Skin of body (tissue), 2 donors: ENCODE measurements around the gene SP6. TPM values are rescaled to one million over a fixed set of nuclear protein-coding genes. Genes with fewer than 3 reads are reported as not detected.

ENCODE experiments used
- DNase-seq: peaks from one replicate; lab custom pipeline; 2025; lab: John Stamatoyannopoulos, UW
- total RNA-seq: library from RNA; depleted of rRNA; stranded (reverse); fragments of >200 nt; gene quantifications from one replicate; pipeline ENCODE4 v1.2.3, GENCODE V29; 2014

SP6 gene
- total RNA-seq: 10.2 TPM

DNA sequence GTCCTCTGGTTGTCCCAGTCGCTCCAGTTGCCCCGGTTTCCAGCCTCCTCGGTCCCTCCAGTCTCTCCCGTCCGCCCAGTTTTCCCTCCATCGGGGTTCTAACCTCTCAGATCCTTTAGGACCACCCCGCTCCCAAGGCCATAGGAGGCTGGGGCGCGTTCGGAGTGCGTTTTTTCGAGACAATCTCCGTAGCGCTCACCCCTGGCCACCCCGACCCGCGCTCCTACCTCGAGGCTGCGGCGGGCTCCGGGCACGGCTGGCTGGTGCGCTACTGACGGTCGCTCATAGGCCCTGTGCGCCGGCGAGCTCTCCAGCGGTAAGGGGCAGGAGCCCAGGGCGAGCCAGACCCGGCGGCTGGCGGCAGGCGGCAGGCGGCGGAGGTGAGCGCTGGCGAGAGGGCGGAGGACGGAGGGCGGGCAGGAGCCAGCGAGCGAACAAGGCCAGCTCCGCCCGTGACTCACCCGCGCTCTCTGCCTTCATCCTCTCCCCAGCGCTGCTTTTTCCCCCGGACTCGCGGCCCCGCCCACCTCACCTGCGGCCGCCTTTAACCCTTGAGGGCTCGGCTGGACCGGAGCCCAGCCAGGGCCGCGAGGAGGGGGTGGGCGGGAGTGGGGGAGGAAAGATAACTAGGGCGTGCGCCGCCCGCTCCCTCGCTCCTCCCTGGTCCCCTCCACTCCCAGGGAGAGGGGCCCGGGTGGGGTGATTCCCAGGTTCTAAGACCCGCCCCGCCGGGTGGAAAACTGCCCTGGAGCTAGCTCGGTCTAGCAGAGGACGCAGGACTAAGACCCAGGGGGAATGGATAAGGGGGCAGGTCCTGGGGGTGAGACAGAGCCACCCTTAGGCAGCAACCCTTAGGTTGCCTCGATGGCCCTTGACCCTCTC lies at the start of gene SP6:
TSS of gene SP6 (minus strand) at position 472 of the 882 bp plus-strand sequence. CDS start 2,734 bp downstream, outside the sequence.
- DNase-seq: no peak

DNA sequence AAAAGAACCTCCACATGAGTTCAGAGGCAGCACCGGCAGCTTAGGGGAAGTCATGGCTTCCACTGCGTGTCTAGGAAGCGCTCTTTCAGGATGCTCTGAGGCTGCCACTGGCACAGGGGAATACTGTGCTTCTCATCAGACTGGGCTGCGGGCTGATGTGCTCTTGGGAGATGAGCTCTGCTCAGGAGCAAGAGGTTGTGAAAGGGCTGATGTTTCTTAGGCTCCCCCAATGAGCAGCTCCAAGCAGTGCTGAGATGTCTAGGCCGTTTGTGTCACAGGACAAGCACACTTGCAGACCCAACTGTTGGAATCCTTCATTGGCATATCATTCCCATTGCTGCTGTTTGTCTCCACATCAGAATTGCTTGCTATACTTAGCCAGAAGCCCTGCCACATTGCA lies 48.7 kb upstream of the SP6 start:
- no peak for DNase-seq

DNA sequence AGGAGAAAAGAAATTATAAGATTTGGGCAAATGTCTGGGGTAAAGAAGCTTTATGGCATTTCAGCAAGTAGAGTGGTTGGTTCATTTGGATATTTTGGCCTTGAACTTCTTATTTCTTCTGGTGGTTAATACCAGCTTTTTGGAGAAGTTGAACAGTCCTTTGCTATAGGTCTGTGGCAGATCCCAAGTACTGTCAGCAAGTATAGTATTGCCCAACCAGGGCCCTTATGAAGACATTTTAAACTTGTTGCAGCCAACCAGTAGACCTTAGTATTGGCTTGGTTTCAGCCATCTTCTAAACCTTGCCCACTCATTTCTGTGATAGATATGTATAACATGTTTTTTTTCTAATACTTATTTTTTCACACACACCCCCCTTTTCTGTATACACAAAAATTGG lies 47.3 kb upstream of the SP6 start:
- no peak for DNase-seq

DNA sequence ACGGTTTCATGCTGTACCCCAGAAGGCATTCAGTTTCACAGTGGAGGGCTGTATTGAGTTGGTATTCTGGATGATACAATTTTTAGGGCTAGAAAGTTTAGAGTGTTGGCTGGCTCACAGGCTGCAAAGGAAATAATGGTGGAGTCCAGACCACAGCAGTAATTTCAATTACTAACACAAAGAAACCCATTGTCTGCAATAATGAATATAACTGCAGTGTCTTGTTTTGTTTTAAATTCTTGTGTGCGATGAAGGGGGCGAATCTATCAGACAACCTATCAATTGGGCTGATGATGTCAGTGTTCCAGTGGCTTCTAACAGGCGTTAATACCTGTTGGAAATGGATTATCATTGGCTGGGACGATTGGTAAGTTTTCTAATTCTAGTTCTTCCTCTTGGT lies 46.6 kb upstream of the SP6 start:
- DNase-seq: no peak

DNA sequence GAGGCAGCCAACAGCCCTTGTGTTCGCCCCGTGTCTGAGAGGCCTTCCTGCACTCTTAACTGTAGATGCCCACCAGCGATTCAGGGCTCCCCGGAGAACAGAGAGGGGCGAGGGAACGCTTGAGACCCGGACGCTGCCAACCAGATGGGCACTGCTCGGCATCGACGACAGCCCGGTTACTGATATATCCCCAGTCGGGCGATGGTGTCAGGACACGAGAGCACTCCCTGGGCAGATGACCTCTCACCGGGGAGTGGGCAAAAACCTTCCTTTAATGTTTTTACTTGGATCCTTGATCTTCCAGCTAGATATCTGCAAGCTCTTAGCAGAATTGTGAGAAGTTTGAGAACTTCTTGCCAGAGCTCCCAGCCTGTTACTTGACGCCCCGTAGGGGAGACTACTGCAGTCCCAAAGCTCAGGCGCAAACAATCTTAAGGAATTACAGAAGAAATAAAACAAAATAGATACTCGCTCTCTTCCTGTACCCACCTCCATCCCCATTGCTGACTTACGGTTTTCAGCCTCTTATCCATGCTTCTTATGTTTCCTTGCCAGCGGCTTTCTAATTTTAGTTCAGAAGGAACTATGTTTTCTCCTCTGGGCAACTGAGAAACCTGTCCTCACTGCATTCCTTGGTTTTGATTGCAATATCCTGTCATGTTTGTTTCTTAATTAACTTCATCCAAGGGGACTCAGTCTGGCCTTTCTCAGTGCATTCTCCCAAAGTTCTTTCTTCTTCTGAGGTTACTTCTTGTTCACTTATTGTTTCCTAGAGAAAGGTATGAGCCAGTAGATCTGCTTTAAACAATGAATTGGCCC lies 45.9 kb upstream of the SP6 start:
- no peak for DNase-seq

DNA sequence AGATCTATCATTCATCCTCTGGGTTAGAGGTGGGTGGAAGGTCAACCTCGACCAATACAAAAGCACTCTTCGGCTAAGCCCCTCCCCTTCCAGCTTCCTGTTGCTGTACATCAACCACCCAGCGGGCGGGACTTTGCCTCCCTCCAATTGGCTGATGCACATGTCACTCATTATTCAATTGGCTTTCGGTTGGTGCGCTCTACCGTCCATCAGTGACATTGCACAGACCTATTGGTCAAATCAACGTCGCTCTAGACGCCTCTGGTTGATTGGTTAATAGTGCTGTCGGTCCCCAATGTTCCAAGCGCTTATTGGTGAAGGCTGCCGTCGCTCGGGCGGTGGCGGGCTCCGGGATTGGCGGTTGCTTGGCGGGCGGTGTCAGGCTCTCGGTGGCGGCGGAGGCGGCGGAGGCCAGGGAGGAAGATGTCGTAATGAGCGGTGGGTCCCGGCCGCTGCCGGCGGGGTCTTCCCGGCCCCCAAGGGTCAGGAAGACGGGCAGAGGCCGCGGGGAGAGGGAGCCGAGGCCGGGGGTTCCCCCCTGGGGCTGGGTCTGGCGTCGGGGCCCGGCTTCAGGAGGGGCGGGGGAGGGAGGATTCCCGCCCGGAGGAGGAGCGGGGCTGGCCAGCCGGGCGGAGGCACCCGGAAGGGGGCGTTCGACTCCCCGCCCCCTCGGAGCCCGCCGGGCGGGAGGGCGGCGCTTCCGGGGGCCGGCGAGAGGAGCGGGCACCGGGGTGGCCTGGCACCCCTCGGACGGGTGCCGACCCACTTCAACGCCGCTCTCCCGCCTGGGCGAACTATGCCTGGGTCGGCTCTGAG lies 45.1 kb upstream of the SP6 start, which contains the start of gene SP2:
TSS of gene SP2 (plus strand) at position 381 of the 816 bp plus-strand sequence. CDS start at position 432, 51 bp downstream.
- DNase-seq: peak; percentile 100

DNA sequence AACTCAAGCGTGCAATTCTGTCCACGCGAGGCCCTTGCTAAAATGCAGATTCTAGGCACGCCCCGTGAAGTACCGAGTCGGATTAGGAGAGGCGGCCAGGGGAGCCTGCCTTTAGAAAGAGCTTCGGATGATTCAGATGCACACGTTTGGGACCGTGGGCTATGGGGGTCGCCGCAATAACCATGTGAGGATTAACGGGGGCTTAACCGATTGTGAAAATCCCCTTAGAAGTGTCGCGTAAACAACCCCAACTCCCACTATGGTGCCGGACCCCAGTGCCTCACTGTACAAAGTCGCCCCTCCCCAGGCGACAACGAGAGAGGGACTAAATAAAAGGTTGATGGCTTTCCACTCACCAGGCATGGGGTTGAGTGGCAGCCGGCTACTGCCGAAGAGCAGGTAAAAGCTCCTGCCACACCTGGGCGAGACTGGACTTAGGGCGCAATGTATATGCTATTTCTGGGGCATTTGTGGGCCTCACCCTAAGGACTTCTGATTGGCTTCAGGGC lies 44.4 kb upstream of the SP6 start:
- peak; percentile 69 for DNase-seq

DNA sequence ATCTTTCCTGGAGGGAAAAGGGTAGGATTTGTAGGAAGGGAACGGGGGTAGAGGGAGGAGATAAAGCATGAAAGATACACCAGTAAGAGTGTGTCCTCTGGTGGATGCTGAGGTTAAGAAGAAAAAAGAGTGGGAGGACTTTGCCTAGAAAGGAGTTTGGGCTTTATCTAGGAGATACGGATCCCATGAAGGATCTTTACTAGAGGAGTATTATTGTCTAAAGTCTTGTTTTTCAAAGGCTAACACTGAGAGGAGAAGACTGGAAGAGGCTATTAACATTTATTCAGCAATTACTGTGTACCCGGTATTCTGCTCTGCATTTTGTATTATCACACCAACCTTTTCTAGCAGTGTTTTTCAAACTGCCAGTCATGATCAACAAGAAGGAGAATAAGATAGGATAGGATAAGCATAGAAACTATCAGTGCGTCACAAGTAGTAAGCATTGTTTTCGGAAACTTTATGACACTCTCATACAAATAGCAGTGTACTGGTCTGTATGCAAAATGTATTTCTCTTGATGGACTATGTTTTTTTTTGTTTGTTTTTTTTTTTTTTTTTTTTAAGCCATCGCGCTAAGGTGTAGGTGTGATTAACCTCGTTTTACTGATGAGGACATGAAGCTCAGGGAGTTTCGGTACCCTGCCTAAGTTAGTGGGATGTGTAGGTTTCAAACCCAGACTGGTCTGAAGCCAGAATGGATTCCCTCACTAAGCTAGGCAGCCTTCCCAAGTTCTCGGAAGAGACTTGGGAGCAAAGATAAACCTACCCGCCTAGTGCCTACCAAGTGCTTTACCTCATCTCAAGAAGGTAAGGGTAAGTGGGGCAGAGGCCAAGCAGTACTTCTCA lies 43.8 kb upstream of the SP6 start:
- no peak for DNase-seq

DNA sequence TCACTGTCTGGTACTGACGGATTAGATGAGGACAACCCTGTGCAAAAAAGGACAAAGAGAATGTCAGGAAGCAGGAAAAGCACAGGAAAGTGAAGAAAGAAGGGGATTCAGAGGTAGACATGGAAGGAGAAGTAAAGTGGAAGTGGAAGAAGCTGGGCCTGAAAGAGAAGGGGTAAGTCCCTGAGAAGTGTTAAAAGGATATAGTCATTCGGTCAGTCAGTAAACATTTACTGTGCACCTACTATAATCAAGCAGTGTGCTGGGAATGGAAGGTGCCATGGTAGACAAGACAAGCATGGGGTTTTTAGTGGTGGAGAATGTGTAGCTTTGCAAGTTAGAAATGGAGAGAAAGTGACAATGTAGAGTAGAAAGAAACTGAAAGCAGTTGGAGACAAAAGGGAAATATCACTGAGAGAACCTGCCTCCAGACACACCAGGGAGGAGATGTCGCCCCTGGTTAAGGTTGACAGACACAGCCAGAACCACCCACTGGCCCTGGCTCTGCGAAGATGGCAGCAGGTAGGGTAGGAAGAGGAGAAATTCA lies 40.7 kb upstream of the SP6 start:
- DNase-seq: no peak

DNA sequence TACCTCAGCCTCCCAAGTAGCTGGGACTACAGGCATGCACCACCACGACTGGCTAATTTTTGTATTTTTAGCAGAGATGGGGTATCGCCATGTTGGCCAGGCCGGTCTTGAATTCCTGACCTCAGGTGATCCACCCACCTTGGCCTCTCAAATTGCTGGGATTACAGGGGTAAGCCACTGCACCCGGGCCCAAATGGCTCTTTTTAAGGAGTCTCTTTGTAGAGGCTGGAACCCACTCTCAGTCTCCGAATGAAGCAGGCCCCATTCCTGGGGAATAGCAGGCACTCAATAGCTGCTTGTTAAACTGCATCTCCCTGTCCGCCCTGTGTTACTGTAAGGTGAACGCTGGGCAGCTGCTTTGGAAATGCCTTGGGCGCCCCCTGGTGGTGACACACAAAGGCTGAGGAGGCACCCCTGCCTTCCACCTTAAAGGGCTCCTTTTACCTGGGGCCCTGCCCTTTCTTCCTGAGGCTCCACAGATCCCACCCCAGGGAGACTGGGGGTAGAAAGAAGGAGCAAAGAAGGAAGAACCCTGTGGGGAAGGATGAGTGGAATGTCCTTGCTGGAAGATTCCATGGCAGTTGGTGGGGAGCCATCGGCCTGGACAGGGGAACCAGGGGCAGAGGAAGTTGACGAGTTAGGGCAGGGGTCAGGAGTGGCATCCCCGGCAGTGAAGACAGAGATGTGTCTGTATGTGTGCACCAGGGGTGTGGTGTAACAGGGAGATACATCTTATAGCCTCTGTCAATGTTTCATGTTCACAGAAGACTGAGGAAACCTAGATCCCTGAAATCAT lies 39.0 kb upstream of the SP6 start:
- peak; percentile 56 for DNase-seq

DNA sequence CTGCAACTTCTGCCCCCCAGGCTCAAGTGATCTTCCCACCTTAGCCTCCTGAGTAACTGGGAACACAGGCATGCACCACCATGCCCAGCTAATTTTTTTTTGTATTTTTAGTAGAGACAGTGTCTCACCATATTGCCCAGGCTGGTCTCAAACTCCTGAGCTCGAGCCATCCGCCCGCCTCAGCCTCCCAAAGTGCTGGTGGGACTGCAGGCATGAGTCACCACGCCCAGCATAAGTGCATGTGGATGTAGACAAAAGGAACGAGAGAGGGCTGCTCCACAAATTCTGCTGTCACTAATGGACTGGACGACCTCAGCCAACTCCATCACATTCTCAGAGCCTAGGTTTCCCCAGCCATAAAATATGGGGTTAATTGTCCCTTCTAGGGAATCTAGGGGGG lies 37.3 kb upstream of the SP6 start:
- no peak for DNase-seq

DNA sequence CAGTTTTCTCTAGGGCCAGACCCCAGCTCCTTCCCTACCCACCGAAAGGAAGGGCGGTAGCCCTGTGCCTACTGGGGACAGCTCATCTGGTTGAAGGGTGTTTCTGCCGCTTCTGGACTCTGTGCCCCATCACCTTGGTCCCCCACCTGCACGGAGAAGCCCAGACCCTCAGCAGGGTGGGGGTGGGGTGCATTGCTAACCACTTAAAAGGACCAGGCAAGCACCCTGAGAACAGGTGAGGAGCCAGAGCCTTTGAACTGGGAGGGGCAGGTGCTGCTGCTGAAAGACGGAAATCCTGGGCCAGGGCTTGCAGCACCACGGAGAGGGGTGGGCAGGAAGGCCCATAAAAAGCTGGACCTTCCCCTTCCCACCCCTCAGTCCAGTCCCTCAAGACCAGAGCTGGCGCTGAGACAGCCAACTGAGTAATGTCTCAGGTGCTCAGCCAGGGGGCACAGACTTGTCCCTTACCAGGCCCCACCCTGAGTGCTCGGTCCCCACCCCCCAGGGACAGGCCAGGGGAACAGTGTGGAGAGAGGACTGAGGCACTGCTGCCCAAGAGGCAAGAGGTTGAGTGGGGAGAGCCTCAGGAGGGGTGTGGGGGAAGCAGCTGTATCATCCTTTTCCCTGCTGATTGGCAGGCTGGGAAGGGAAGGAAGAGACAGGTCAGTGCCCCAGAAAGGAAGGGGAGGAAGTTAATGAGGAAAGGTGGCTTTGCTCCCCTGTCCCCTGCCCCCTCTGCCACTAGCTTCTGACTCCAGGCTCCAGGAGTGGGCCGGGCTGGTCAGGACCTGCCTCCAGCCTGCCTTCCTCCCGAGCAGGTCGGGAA lies 34.2 kb upstream of the SP6 start:
- no peak for DNase-seq

DNA sequence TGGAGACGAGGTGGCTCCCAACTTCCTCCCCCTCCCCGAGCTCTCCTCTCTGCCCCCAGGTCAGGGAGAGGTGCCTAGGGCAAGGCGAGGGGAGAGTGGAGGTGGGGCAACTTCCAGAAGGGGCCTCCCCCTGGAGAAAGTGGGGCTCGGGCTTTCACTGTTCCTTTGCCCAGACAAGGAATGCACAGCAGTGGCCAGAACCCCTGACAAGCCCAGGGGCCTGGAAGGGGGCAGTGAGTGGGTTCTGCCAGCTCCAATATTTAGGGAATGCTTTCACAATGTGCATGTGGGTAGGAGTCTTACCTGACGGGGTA lies 33.4 kb upstream of the SP6 start:
- DNase-seq: no peak

DNA sequence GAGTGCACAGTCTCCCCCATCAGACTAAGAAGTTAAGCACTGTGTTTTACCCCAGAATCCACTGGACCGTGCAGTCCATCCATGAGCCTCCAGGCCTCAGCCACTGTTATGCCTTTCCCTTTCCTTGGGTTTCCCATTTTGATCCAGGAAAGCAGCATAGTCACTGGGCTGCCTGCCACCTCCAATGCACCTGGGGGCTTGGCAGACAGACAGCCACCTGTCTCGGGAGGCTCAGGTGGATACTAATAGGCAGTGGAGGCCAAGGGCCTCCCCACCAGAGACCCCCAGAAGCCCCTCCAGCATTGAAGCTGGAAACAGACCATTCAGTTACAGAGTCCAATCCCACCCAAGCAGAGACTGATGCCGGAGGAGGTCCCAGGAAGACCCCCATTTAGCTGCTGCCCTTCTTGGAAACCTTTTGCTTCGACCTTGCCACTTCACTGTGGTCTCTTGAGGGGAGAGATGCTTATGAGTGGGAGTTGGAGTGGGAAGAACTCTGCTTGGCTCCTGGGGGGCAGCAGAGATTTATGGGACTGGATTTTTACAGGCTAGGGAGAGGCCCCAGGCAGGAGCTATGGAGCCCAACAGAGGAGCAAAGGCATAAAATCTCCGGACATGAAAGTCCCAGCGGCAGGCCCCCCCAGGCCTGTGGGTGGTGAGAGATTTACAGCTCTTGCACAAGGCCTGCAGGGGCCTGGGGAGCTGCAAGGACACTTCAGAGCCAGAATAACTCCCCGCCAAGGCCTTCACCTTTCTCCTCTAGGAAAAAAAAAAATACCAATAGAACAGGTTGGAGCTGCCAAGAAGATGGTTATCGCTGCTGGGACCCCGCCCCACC lies 32.8 kb upstream of the SP6 start:
- no peak for DNase-seq

DNA sequence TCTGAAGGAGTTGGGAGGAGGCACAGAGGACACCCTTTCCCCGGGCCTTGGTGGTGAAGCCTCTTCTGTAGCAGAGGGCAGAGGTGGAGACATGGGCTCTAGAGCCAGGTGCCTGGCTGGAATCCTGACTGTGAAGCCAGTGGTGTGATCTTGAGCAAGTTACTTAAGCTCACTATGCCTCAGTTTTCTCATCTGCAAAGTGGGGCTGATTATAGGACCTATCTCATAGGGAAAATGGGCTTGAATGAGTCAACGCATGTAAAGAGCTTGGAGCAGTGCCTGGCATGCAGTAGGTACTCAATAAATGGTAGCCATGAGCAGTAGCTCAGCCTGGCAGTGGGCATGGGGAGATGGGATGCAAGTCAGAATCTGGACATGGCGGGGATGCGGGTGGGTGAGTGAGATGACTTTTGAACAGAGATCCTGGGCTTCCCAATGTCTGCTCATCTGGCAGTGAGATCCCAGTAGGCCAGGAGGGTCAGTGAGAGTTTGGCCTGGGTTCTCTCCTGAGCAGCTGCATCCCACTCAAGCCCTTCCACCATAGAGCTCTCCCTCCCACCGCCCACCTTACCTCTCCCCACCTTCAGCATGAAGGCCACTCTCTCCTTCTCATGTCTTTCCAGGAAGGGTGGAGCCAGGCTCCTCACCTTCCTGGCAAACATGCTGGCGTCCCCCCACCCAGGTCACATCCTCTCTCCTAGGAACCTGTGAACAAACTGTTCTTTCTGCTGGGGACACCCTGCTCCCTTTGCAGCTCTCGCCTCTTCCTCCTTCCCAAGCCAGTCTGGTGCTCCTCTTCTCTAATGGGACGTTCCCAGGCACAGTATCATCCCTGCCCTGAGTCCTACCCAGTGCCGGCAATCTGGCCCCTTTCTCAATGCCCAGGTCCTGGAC lies 32.0 kb upstream of the SP6 start:
- no peak for DNase-seq

DNA sequence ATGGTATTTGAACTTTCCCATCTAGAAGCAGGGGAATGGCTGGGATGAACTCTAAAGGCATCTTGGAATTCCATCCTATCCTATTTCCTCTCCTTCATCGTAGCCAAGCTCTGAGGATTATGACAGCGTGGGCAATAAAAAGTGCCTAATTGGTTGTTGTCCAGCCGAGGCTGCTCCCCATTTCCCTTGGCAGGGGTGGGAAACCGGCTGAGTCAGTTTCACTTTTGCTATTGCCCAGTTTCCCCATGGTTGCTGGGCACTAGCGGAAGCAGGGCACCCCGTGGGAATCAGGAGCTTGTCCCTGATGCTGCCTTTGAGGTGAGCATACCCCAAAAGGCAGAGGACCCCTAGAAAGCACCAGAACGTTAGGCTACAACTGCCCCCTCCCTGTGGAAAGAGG lies 31.3 kb upstream of the SP6 start:
- DNase-seq: no peak
